ENCODE results near the gene FGD3. TPM values are rescaled to one million over a fixed set of nuclear protein-coding genes. Genes with fewer than 3 reads are reported as not detected.

The FGD3 gene
- total and polyA plus RNA-seq, 4 donors = 6.1 to 45.9 (median 17.6) TPM

DNA sequence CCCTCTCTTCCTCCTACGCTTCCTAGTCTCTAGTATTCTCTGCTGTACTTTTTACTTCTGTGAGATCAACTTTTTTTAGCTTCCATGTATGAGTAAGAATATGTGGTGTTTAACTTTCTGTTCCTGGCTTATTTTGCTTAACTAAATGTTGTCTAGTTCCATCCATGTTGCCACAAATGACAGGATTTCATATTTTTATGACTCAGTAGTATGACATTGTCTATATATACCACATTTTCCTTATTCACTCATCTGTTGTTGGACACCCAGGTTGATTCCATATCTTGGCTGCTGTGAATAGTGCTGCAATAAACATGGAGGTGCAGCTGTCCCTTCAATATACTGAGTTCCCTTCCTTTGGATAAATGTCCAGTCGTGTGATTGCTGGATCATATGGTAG is 34.8 kb downstream of the FGD3 start:
- H3K36me3 ChIP-seq (ENCODE audit: control insufficient read depth in 4 of 4, insufficient read depth in 4 of 4, low read length in 4 of 4) = peaks cover 0 to 4% (median 0%) of the 10 kb centered on the region in 4 donors
- DNase-seq = no peak
- WGBS, 2 donors = 92% methylated on average over 2 of the region's 2 CpGs
- H3K27me3 ChIP-seq (ENCODE audit: control insufficient read depth in 3 of 3, insufficient read depth in 3 of 3, low read length in 2 of 3) = no peaks in the 10 kb centered on the region
- H3K27ac ChIP-seq (ENCODE audit: low read depth in 1 of 2, low read length in 1 of 2) = no peak overlapping the region
- no peak for ATAC-seq (ENCODE audit: insufficient read depth, low FRiP score)
- TF ChIP-seq, protein P1, sequence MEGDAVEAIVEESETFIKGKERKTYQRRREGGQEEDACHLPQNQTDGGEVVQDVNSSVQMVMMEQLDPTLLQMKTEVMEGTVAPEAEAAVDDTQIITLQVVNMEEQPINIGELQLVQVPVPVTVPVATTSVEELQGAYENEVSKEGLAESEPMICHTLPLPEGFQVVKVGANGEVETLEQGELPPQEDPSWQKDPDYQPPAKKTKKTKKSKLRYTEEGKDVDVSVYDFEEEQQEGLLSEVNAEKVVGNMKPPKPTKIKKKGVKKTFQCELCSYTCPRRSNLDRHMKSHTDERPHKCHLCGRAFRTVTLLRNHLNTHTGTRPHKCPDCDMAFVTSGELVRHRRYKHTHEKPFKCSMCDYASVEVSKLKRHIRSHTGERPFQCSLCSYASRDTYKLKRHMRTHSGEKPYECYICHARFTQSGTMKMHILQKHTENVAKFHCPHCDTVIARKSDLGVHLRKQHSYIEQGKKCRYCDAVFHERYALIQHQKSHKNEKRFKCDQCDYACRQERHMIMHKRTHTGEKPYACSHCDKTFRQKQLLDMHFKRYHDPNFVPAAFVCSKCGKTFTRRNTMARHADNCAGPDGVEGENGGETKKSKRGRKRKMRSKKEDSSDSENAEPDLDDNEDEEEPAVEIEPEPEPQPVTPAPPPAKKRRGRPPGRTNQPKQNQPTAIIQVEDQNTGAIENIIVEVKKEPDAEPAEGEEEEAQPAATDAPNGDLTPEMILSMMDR (IDR thresholded peaks at IDR 0.05; ENCODE audit: control extremely low read depth, extremely low read depth) = no peak
- H3K4me3 ChIP-seq = no peak overlapping the region
- H3K9ac ChIP-seq (ENCODE audit: insufficient read depth in 1 of 2, low read length in 2 of 2) = no peak overlapping the region
- H3K4me1 ChIP-seq (ENCODE audit: control insufficient read depth in 5 of 5, insufficient read depth in 5 of 5, low read length in 5 of 5) = peaks cover 0 to 3% (median 0%) of the 10 kb centered on the region in 5 donors
- peaks cover 0 to 6% (median 2%) of the 10 kb centered on the region in 4 donors for H3K9me3 ChIP-seq (ENCODE audit: control insufficient read depth in 4 of 4, insufficient read depth in 3 of 4, low read length in 3 of 4)

DNA sequence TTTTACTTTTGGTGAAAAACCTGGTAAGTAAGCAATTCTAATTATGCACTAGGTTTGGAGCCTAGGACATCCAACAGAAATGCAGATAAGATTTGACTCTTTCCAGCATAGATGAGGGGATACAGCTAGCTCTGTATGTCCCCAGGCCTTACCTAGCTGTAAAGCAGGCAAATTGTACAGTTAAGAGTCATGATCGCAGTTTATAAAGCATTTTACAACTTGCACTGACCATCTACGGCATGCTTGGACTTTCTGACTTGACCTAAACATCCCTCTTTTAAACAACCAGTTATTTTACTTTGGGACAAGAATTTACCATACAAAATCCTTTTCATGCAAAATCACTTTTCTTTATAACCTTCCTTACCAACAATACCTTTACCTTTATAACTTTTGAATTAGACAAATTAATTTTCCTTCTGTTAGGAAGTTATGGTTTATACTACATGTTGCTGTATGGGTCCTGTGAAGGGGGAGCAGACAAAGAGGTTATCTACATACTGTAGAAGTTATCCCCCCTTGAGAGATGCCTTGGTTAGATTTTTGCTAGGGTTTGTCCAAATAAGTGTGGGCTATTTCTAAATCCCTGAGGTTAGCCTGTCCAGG is 36.8 kb downstream of the FGD3 start:
- WGBS, 2 donors = 76 to 97% methylated on average over 2 of the region's 2 CpGs

DNA sequence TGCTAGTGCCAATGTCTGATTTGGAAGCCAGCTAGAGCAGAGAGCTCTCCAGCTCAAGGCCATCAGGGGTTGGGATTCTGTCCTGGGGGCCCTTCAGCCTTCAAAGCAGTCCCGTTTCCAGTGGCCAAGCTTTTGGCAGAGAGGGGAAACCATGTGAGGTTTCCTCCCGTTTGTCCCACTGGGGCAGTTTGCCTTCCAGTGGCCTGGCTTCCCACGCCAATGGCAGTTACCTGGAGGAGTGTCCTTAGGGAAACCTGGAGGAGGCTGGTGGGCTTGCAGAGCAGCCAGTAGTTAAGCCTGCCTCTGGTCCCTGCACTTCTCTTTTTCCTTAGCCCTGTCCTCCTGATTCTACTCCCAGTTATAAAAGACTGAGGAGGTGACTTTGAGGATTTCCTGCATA is 37.7 kb downstream of the FGD3 start:
- DNase-seq = no peak
- Histone ChIP-seq H3K27me3 (ENCODE audit: control insufficient read depth in 3 of 3, insufficient read depth in 3 of 3, low read length in 2 of 3) (no peaks in the 10 kb centered on the region), H3K36me3 (ENCODE audit: control insufficient read depth in 4 of 4, insufficient read depth in 4 of 4, low read length in 4 of 4) (no peaks in the 10 kb centered on the region), H3K9ac (ENCODE audit: insufficient read depth in 1 of 2, low read length in 2 of 2) (no peak overlapping the region), H3K4me1 (ENCODE audit: control insufficient read depth in 5 of 5, insufficient read depth in 5 of 5, low read length in 5 of 5) (peaks cover 0 to 3% (median 0%) of the 10 kb centered on the region in 5 donors), H3K4me3 (no peak overlapping the region), H3K27ac (ENCODE audit: low read depth in 1 of 2, low read length in 1 of 2) (no peak overlapping the region), H3K9me3 (ENCODE audit: control insufficient read depth in 4 of 4, insufficient read depth in 3 of 4, low read length in 3 of 4) (peaks cover 0 to 6% (median 2%) of the 10 kb centered on the region in 4 donors)
- ATAC-seq (ENCODE audit: insufficient read depth, low FRiP score) = no peak
- TF ChIP-seq, protein P1 (IDR thresholded peaks at IDR 0.05; ENCODE audit: control extremely low read depth, extremely low read depth) = no peak
- WGBS, 2 donors = 93 to 94% methylated on average over 3 of the region's 3 CpGs

More for the DNA sequence above, 36.8 kb downstream of the FGD3 start:
- H3K36me3 ChIP-seq (ENCODE audit: control insufficient read depth in 4 of 4, insufficient read depth in 4 of 4, low read length in 4 of 4) = no peaks in the 10 kb centered on the region
- no peak overlapping the region for H3K9ac ChIP-seq (ENCODE audit: insufficient read depth in 1 of 2, low read length in 2 of 2)
- H3K27ac ChIP-seq (ENCODE audit: low read depth in 1 of 2, low read length in 1 of 2) = no peak overlapping the region
- no peaks in the 10 kb centered on the region for H3K27me3 ChIP-seq (ENCODE audit: control insufficient read depth in 3 of 3, insufficient read depth in 3 of 3, low read length in 2 of 3)
- TF ChIP-seq, protein P1 (IDR thresholded peaks at IDR 0.05; ENCODE audit: control extremely low read depth, extremely low read depth) = no peak
- DNase-seq (peak in 1 of 3 donors; percentile 10), ATAC-seq (ENCODE audit: insufficient read depth, low FRiP score) (no peak)
- peaks cover 0 to 6% (median 2%) of the 10 kb centered on the region in 4 donors for H3K9me3 ChIP-seq (ENCODE audit: control insufficient read depth in 4 of 4, insufficient read depth in 3 of 4, low read length in 3 of 4)
- H3K4me1 ChIP-seq (ENCODE audit: control insufficient read depth in 5 of 5, insufficient read depth in 5 of 5, low read length in 5 of 5) = peaks cover 0 to 3% (median 0%) of the 10 kb centered on the region in 5 donors
- H3K4me3 ChIP-seq = no peak overlapping the region

All from lung (tissue), 12 donors.